GM21619 (cell line): ENCODE results near the gene ERP27.
A peak's percentile ranks its signal among the peaks of the same experiment; 100 is the strongest.

ENCODE experiments used
- ATAC-seq: cut with Tn5 transposase; IDR thresholded peaks from one replicate; pipeline ENCODE4 v1.9.1; 2021; ENCODE audit not compliant: unreplicated experiment

Gene ERP27

GRCh38 chr12:14904854-14905253 is 33.5 kb downstream of the ERP27 start:
- no peak for ATAC-seq

- no peak for ATAC-seq
Measured at GRCh38 chr12:14903386-14904098, 34.8 kb downstream of the ERP27 start.

GRCh38 chr12:14902465-14902864 is 35.9 kb downstream of the ERP27 start:
- no peak for ATAC-seq

- ATAC-seq = no peak
Measured at GRCh38 chr12:14901228-14901562, 37.1 kb downstream of the ERP27 start.

- no peak for ATAC-seq
Measured at GRCh38 chr12:14900521-14901227, 37.7 kb downstream of the ERP27 start.

GRCh38 chr12:14896521-14897169 is 41.7 kb downstream of the ERP27 start:
- ATAC-seq = no peak

- no peak for ATAC-seq
Measured at GRCh38 chr12:14893506-14894250, 44.7 kb downstream of the ERP27 start.

- no peak for ATAC-seq
Measured at GRCh38 chr12:14892726-14893505, 45.4 kb downstream of the ERP27 start.

GRCh38 chr12:14890701-14891100 is 47.6 kb downstream of the ERP27 start:
- no peak for ATAC-seq

- ATAC-seq = no peak
Measured at GRCh38 chr12:14886271-14886670, 52.1 kb downstream of the ERP27 start.

GRCh38 chr12:14885718-14886221 is 52.6 kb downstream of the ERP27 start, which contains the start of gene MGP:
Gene MGP, minus strand, starts transcription at chr12:14885854. Its CDS starts 63 bp downstream, at chr12:14885791.
- ATAC-seq = no peak

GRCh38 chr12:14884458-14884878 is 53.9 kb downstream of the ERP27 start:
- peak; percentile 97 for ATAC-seq

- ATAC-seq = no peak
Measured at GRCh38 chr12:14883686-14884085, 54.7 kb downstream of the ERP27 start.

- no peak for ATAC-seq
Measured at GRCh38 chr12:14880890-14881453, 57.4 kb downstream of the ERP27 start.

- ATAC-seq = no peak
Measured at GRCh38 chr12:14879222-14879933, 59.0 kb downstream of the ERP27 start.

GRCh38 chr12:14878488-14878887 is 59.8 kb downstream of the ERP27 start:
- no peak for ATAC-seq

- ATAC-seq = no peak
Measured at GRCh38 chr12:14876833-14877232, 61.5 kb downstream of the ERP27 start.

- no peak for ATAC-seq
Measured at GRCh38 chr12:14874882-14875281, 63.5 kb downstream of the ERP27 start.

- ATAC-seq = no peak
Measured at GRCh38 chr12:14873440-14874185, 64.7 kb downstream of the ERP27 start.
